Measurements from ENCODE around the gene CD86. TPM values are rescaled to one million over a fixed set of nuclear protein-coding genes. Genes with fewer than 3 reads are reported as not detected.

CD86 gene
- total RNA-seq, 4 donors from 2014 or later, result 1.8 to 7.5 (median 4.2) TPM

- TF ChIP-seq EP300 (IDR thresholded peaks at IDR 0.05) (no peak), POLR2AphosphoS5 (IDR thresholded peaks at IDR 0.05) (no peak)
- H3K36me3 ChIP-seq, result no peaks in the 10 kb centered on the region
- H3K27ac ChIP-seq (replicated peaks in 1 of 4), result no peak overlapping the region
- intact Hi-C loops (cut with DNase I), result no loop called here
- DNase-seq (ENCODE audit: extremely low spot score), result no peak
- peaks cover 0 to 7% (median 0%) of the 10 kb centered on the region in 4 donors for H3K27me3 ChIP-seq
- 88% methylated on average over 4 of the region's 4 CpGs for WGBS
- H3K4me1 ChIP-seq, result no peaks in the 10 kb centered on the region
- H3K9me3 ChIP-seq, result no peaks in the 10 kb centered on the region
- no peak overlapping the region for H3K4me3 ChIP-seq
Observed at GRCh38 chr3:122094125-122094524, 39.0 kb downstream of the CD86 start.

- intact Hi-C loops (cut with DNase I), result no loop called here
- 76% methylated on average over 2 of the region's 2 CpGs for WGBS
- H3K27me3 ChIP-seq, result peaks cover 0 to 7% (median 0%) of the 10 kb centered on the region in 4 donors
Observed at GRCh38 chr3:122094693-122095092, 39.5 kb downstream of the CD86 start.

GRCh38 chr3:122097141-122097540 lies 42.0 kb downstream of the CD86 start:
- TF ChIP-seq POLR2A (IDR thresholded peaks at IDR 0.05; ENCODE audit: low read depth) (no peak), POLR2AphosphoS5 (IDR thresholded peaks at IDR 0.05) (no peak), CTCF (IDR thresholded peaks at IDR 0.05) (no peak), EP300 (IDR thresholded peaks at IDR 0.05) (no peak)
- Histone ChIP-seq H3K27ac (replicated peaks in 1 of 4) (no peak overlapping the region), H3K27me3 (peaks cover 0 to 7% (median 0%) of the 10 kb centered on the region in 4 donors), H3K4me1 (no peaks in the 10 kb centered on the region), H3K9me3 (no peaks in the 10 kb centered on the region), H3K36me3 (no peaks in the 10 kb centered on the region), H3K4me3 (no peak overlapping the region)
- 63% methylated on average over 3 of the region's 3 CpGs for WGBS
- intact Hi-C loops (cut with DNase I), result no loop called here
- DNase-seq (ENCODE audit: extremely low spot score), result no peak

More at GRCh38 chr3:122094693-122095092, 39.5 kb downstream of the CD86 start:
- no peaks in the 10 kb centered on the region for H3K36me3 ChIP-seq
- no peak overlapping the region for H3K4me3 ChIP-seq
- H3K9me3 ChIP-seq, result no peaks in the 10 kb centered on the region
- no peak overlapping the region for H3K27ac ChIP-seq (replicated peaks in 1 of 4)
- TF ChIP-seq CTCF (IDR thresholded peaks at IDR 0.05), result no peak
- TF ChIP-seq POLR2AphosphoS5 (IDR thresholded peaks at IDR 0.05), result no peak
- TF ChIP-seq EP300 (IDR thresholded peaks at IDR 0.05), result no peak
- TF ChIP-seq POLR2A (IDR thresholded peaks at IDR 0.05; ENCODE audit: low read depth), result no peak
- DNase-seq (ENCODE audit: extremely low spot score), result no peak
- H3K4me1 ChIP-seq, result no peaks in the 10 kb centered on the region

- Histone ChIP-seq H3K27ac (replicated peaks in 1 of 4) (no peak overlapping the region), H3K9me3 (no peaks in the 10 kb centered on the region), H3K4me3 (no peak overlapping the region), H3K4me1 (no peaks in the 10 kb centered on the region), H3K27me3 (peaks cover 0 to 7% (median 0%) of the 10 kb centered on the region in 4 donors), H3K36me3 (no peaks in the 10 kb centered on the region)
- intact Hi-C loops (cut with DNase I), result no loop called here
- TF ChIP-seq POLR2AphosphoS5 (IDR thresholded peaks at IDR 0.05), result no peak
- TF ChIP-seq CTCF (IDR thresholded peaks at IDR 0.05), result no peak
- TF ChIP-seq EP300 (IDR thresholded peaks at IDR 0.05), result no peak
- no peak for TF ChIP-seq POLR2A (IDR thresholded peaks at IDR 0.05; ENCODE audit: low read depth)
- no peak for DNase-seq (ENCODE audit: extremely low spot score)
- 83% methylated on average over 2 of the region's 2 CpGs for WGBS
Observed at GRCh38 chr3:122098611-122099010, 43.4 kb downstream of the CD86 start.

GRCh38 chr3:122099255-122099654 lies 44.1 kb downstream of the CD86 start:
- WGBS, result 76% methylated on average over 2 of the region's 2 CpGs

More at GRCh38 chr3:122099255-122099654, 44.1 kb downstream of the CD86 start:
- Histone ChIP-seq H3K27ac (replicated peaks in 1 of 4) (no peak overlapping the region), H3K4me3 (no peak overlapping the region), H3K27me3 (peaks cover 0 to 7% (median 0%) of the 10 kb centered on the region in 4 donors), H3K36me3 (no peaks in the 10 kb centered on the region), H3K9me3 (no peaks in the 10 kb centered on the region), H3K4me1 (no peaks in the 10 kb centered on the region)
- DNase-seq (ENCODE audit: extremely low spot score), result no peak
- intact Hi-C loops (cut with DNase I), result no loop called here
- TF ChIP-seq CTCF (IDR thresholded peaks at IDR 0.05) (no peak), POLR2A (IDR thresholded peaks at IDR 0.05; ENCODE audit: low read depth) (no peak), EP300 (IDR thresholded peaks at IDR 0.05) (no peak), POLR2AphosphoS5 (IDR thresholded peaks at IDR 0.05) (no peak)

Measured in esophagus muscularis mucosa (tissue), 4 donors.